Tibial artery (tissue), 4 donors: ENCODE results near the gene AFF3.

Source experiments
- DNase-seq, 2 donors: peaks; one replicate each; pipeline ENCODE4 v3.0.0-alpha.2; 2019
- H3K27ac ChIP-seq, 2 donors: fragments of 200-600 bp; sonication (generic) in 1 of 2; 1 replicate in 1 of 2; 2 replicates in 1 of 2; pipeline ENCODE4 v1.5.1; 2018 to 2019; ENCODE audit warnings: mild to moderate bottlenecking in 1 of 2
- H3K27me3 ChIP-seq, 2 donors: fragments of 200-600 bp; sonication (generic) in 1 of 2; one replicate each; pipeline versions ENCODE4 v1.5.1 to v1.6.0; 2016 to 2019
- H3K36me3 ChIP-seq, 3 donors: fragments of 200-600 bp; sonication (generic) in 2 of 3; one replicate each; pipeline ENCODE4 v1.5.1; 2016 to 2019; ENCODE audit warnings: mild to moderate bottlenecking in 2 of 3
- H3K4me1 ChIP-seq, 4 donors: fragments of 200-600 bp; sonication (generic) in 2 of 4; 1 replicate in 3 of 4; 2 replicates in 1 of 4; pipeline ENCODE4 v1.5.1; 2016 to 2019
- H3K4me3 ChIP-seq, 2 donors: fragments of 200-600 bp; sonication (generic) in 1 of 2; 1 replicate in 1 of 2; 2 replicates in 1 of 2; pipeline ENCODE4 v1.5.1; 2018 to 2019; ENCODE audit warnings: mild to moderate bottlenecking in 2 of 2
- H3K9me3 ChIP-seq, 3 donors: fragments of 200-600 bp; sonication (generic) in 1 of 3; one replicate each; pipeline ENCODE4 v1.5.1; 2016 to 2019
- CTCF ChIP-seq, 2 experiments: fragments of 200-600 bp in 1 of 2; fragments of 450-650 bp in 1 of 2; IDR thresholded peaks; one replicate each; pipeline ENCODE4 v1.5.1; 2017 to 2019; ENCODE audit warnings: antibody characterized with exemption in 2 of 2, mild to moderate bottlenecking in 1 of 2, moderate library complexity in 1 of 2
- intact Hi-C: fragments of 100-400 bp; cut with DNase I; formaldehyde crosslinking; loops from one replicate; pipeline ENCODE4 v1.15.0; 2023; ENCODE audit warnings: low total_unique reads

The AFF3 gene

GRCh38 chr2:99910902-99911301 is 231.5 kb downstream of the AFF3 start:
- Histone ChIP-seq H3K27ac (no peak overlapping the region), H3K4me3 (no peak overlapping the region), H3K27me3 (no peaks in the 10 kb centered on the region), H3K9me3 (no peaks in the 10 kb centered on the region), H3K36me3 (no peaks in the 10 kb centered on the region), H3K4me1 (no peaks in the 10 kb centered on the region)
- no peak for DNase-seq
- TF ChIP-seq CTCF (IDR thresholded peaks at IDR 0.05), result no peak
- intact Hi-C loops, result no loop called here

GRCh38 chr2:99905636-99906035 is 236.8 kb downstream of the AFF3 start:
- no peaks in the 10 kb centered on the region for H3K4me1 ChIP-seq
- no peak overlapping the region for H3K4me3 ChIP-seq
- intact Hi-C loops, result no loop called here
- no peaks in the 10 kb centered on the region for H3K27me3 ChIP-seq
- H3K27ac ChIP-seq, result no peak overlapping the region
- no peaks in the 10 kb centered on the region for H3K9me3 ChIP-seq
- no peak for TF ChIP-seq CTCF (IDR thresholded peaks at IDR 0.05)
- DNase-seq, result no peak
- H3K36me3 ChIP-seq, result no peaks in the 10 kb centered on the region

DNA sequence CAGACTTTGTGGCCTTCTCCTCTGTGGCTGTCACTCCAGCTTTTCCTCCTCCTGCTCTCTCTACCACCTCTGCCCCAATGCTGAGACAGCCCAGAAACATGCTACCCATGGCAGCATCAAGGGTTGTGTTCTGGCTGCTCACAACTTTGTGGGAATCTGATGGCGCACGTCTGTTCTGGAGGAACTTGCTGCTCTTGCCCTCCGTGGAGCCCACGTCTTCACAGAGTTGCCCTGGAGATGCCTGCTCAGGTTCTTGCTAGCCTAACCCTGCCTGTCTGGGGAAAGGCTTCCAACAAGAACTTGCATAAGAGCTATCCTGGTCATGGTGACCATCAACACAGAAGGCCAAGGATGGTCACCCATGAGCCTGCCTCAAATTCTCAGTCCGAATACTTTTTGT is 237.4 kb downstream of the AFF3 start:
- no peak for TF ChIP-seq CTCF (IDR thresholded peaks at IDR 0.05)
- intact Hi-C loops, result no loop called here
- no peaks in the 10 kb centered on the region for H3K4me1 ChIP-seq
- no peak overlapping the region for H3K4me3 ChIP-seq
- H3K9me3 ChIP-seq, result no peaks in the 10 kb centered on the region
- H3K27me3 ChIP-seq, result no peaks in the 10 kb centered on the region
- no peak for DNase-seq
- H3K36me3 ChIP-seq, result no peaks in the 10 kb centered on the region
- no peak overlapping the region for H3K27ac ChIP-seq

- no peak for TF ChIP-seq CTCF (IDR thresholded peaks at IDR 0.05)
- no peak overlapping the region for H3K27ac ChIP-seq
These were observed 238.4 kb downstream of the AFF3 start for GRCh38 chr2:99903981-99904380.

GRCh38 chr2:99900556-99900955 is 241.8 kb downstream of the AFF3 start:
- no peak for TF ChIP-seq CTCF (IDR thresholded peaks at IDR 0.05)
- Histone ChIP-seq H3K27ac (no peak overlapping the region), H3K27me3 (no peaks in the 10 kb centered on the region), H3K4me1 (no peaks in the 10 kb centered on the region), H3K9me3 (no peaks in the 10 kb centered on the region), H3K4me3 (no peak overlapping the region), H3K36me3 (no peaks in the 10 kb centered on the region)
- no peak for DNase-seq
- intact Hi-C loops, result no loop called here

More at GRCh38 chr2:99903981-99904380, 238.4 kb downstream of the AFF3 start:
- Histone ChIP-seq H3K27me3 (no peaks in the 10 kb centered on the region), H3K4me1 (no peaks in the 10 kb centered on the region), H3K4me3 (no peak overlapping the region), H3K36me3 (no peaks in the 10 kb centered on the region), H3K9me3 (no peaks in the 10 kb centered on the region)
- intact Hi-C loops, result no loop called here
- DNase-seq, result no peak

DNA sequence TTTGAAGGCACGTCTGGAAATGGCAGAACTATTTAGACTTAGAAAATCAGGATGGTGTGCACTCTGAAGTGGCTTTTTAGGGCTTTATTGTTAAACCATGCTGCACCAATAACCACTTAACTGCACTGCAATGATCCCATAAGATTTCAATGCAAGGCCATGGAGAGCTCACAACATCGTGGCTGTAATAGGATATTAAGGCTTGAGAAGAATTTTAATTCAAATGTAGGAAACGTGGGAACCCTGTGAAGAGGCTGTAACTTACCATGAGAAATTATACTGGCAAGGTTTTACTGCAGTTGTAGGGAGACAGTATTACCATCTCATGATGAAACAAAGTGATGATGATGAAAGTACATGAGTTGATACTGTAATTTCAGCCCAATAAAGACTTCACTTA is 242.5 kb downstream of the AFF3 start:
- intact Hi-C loops, result no loop called here
- Histone ChIP-seq H3K36me3 (no peaks in the 10 kb centered on the region), H3K4me1 (no peaks in the 10 kb centered on the region), H3K27ac (no peak overlapping the region), H3K27me3 (no peaks in the 10 kb centered on the region), H3K9me3 (no peaks in the 10 kb centered on the region), H3K4me3 (no peak overlapping the region)
- no peak for TF ChIP-seq CTCF (IDR thresholded peaks at IDR 0.05)
- DNase-seq, result no peak
